ENCODE measurements around the gene SGK1.

The SGK1 gene

GRCh38 chr6:134245041-134245440 lies 72.9 kb downstream of the SGK1 start:
- no peaks in the 10 kb centered on the region for H3K27me3 ChIP-seq (ENCODE audit: insufficient read depth, low read length)
- no peak overlapping the region for H3K27ac ChIP-seq (ENCODE audit: low read depth, low read length)
- H2BK12ac ChIP-seq (ENCODE audit: low read length) = no peak overlapping the region
- H3K9ac ChIP-seq (ENCODE audit: low read length) = no peak overlapping the region
- no peaks in the 10 kb centered on the region for H3K79me2 ChIP-seq (ENCODE audit: control insufficient read depth, insufficient read depth, low read length, poor library complexity)
- no peak overlapping the region for H3K4me2 ChIP-seq (ENCODE audit: low read length)
- H3K9me3 ChIP-seq (ENCODE audit: insufficient read depth, low read depth, low read length) = no peaks in the 10 kb centered on the region
- H3K18ac ChIP-seq (ENCODE audit: low read length) = no peak overlapping the region
- H2AFZ ChIP-seq (ENCODE audit: insufficient read depth, low read length, poor library complexity) = no peak overlapping the region
- H4K12ac ChIP-seq (ENCODE audit: low read depth, low read length) = no peak overlapping the region
- no peak overlapping the region for H3K23ac ChIP-seq (ENCODE audit: low read length)
- no peak for DNase-seq
- no peak overlapping the region for H2BK5ac ChIP-seq (ENCODE audit: low read depth, low read length, poor library complexity)
- H3K4me1 ChIP-seq (ENCODE audit: control insufficient read depth in 1 of 2, insufficient read depth in 2 of 2, low read length in 2 of 2) = no peaks in the 10 kb centered on the region
- no peak overlapping the region for H2AK5ac ChIP-seq (ENCODE audit: low read length)
- H3K79me1 ChIP-seq (ENCODE audit: low read length) = no peaks in the 10 kb centered on the region
- no peak overlapping the region for H4K8ac ChIP-seq (ENCODE audit: low read depth, low read length)
- no peak overlapping the region for H3K4me3 ChIP-seq (ENCODE audit: low read depth, low read length)
- H3K4ac ChIP-seq (ENCODE audit: low read depth, low read length) = no peak overlapping the region
- no peak overlapping the region for H3K14ac ChIP-seq (ENCODE audit: low read length)
- no peak overlapping the region for H4K91ac ChIP-seq (ENCODE audit: low read depth, low read length)
- no peaks in the 10 kb centered on the region for H3K36me3 ChIP-seq (ENCODE audit: control insufficient read depth in 1 of 2, insufficient read depth in 2 of 2, low read length in 2 of 2)
- WGBS (ENCODE audit: extremely low coverage, insufficient coverage, insufficient read length) = no CpG with 5 or more reads among the region's 2 CpGs
- no peak overlapping the region for H2BK120ac ChIP-seq (ENCODE audit: insufficient read depth, low read length, poor library complexity)

GRCh38 chr6:134240665-134241431 lies 77.1 kb downstream of the SGK1 start:
- H4K12ac ChIP-seq (ENCODE audit: low read depth, low read length) = no peak overlapping the region
- H3K9ac ChIP-seq (ENCODE audit: low read length) = no peak overlapping the region
- no peaks in the 10 kb centered on the region for H3K4me1 ChIP-seq (ENCODE audit: control insufficient read depth in 1 of 2, insufficient read depth in 2 of 2, low read length in 2 of 2)
- H3K4me3 ChIP-seq (ENCODE audit: low read depth, low read length) = no peak overlapping the region
- H3K79me2 ChIP-seq (ENCODE audit: control insufficient read depth, insufficient read depth, low read length, poor library complexity) = no peaks in the 10 kb centered on the region
- H3K36me3 ChIP-seq (ENCODE audit: control insufficient read depth in 1 of 2, insufficient read depth in 2 of 2, low read length in 2 of 2) = no peaks in the 10 kb centered on the region
- WGBS (ENCODE audit: extremely low coverage, insufficient coverage, insufficient read length) = no CpG with 5 or more reads among the region's 9 CpGs
- H2BK5ac ChIP-seq (ENCODE audit: low read depth, low read length, poor library complexity) = no peak overlapping the region
- no peak overlapping the region for H3K4me2 ChIP-seq (ENCODE audit: low read length)
- no peak overlapping the region for H2BK120ac ChIP-seq (ENCODE audit: insufficient read depth, low read length, poor library complexity)
- no peak overlapping the region for H2AK5ac ChIP-seq (ENCODE audit: low read length)
- H3K4ac ChIP-seq (ENCODE audit: low read depth, low read length) = no peak overlapping the region
- H3K9me3 ChIP-seq (ENCODE audit: insufficient read depth, low read depth, low read length) = no peaks in the 10 kb centered on the region
- H3K18ac ChIP-seq (ENCODE audit: low read length) = no peak overlapping the region
- no peak overlapping the region for H3K27ac ChIP-seq (ENCODE audit: low read depth, low read length)
- H3K14ac ChIP-seq (ENCODE audit: low read length) = no peak overlapping the region
- H3K27me3 ChIP-seq (ENCODE audit: insufficient read depth, low read length) = no peaks in the 10 kb centered on the region
- H3K79me1 ChIP-seq (ENCODE audit: low read length) = no peaks in the 10 kb centered on the region
- no peak overlapping the region for H2BK12ac ChIP-seq (ENCODE audit: low read length)
- no peak overlapping the region for H3K23ac ChIP-seq (ENCODE audit: low read length)
- no peak overlapping the region for H4K91ac ChIP-seq (ENCODE audit: low read depth, low read length)
- no peak overlapping the region for H4K8ac ChIP-seq (ENCODE audit: low read depth, low read length)
- DNase-seq = peak in 1 of 2 donors; percentile 34
- H2AFZ ChIP-seq (ENCODE audit: insufficient read depth, low read length, poor library complexity) = no peak overlapping the region

GRCh38 chr6:134238960-134239795 lies 78.7 kb downstream of the SGK1 start:
- no peak overlapping the region for H3K4me2 ChIP-seq (ENCODE audit: low read length)
- H3K14ac ChIP-seq (ENCODE audit: low read length) = no peak overlapping the region
- H4K8ac ChIP-seq (ENCODE audit: low read depth, low read length) = no peak overlapping the region
- no peaks in the 10 kb centered on the region for H3K9me3 ChIP-seq (ENCODE audit: insufficient read depth, low read depth, low read length)
- H2AFZ ChIP-seq (ENCODE audit: insufficient read depth, low read length, poor library complexity) = no peak overlapping the region
- H3K4me3 ChIP-seq (ENCODE audit: low read depth, low read length) = no peak overlapping the region
- H3K79me2 ChIP-seq (ENCODE audit: control insufficient read depth, insufficient read depth, low read length, poor library complexity) = no peaks in the 10 kb centered on the region
- no peak overlapping the region for H4K91ac ChIP-seq (ENCODE audit: low read depth, low read length)
- no peak overlapping the region for H3K23ac ChIP-seq (ENCODE audit: low read length)
- no peaks in the 10 kb centered on the region for H3K27me3 ChIP-seq (ENCODE audit: insufficient read depth, low read length)
- no peak overlapping the region for H3K4ac ChIP-seq (ENCODE audit: low read depth, low read length)
- H2BK12ac ChIP-seq (ENCODE audit: low read length) = no peak overlapping the region
- no peaks in the 10 kb centered on the region for H3K79me1 ChIP-seq (ENCODE audit: low read length)
- no peak overlapping the region for H2BK120ac ChIP-seq (ENCODE audit: insufficient read depth, low read length, poor library complexity)
- H4K12ac ChIP-seq (ENCODE audit: low read depth, low read length) = no peak overlapping the region
- WGBS (ENCODE audit: extremely low coverage, insufficient coverage, insufficient read length) = no CpG with 5 or more reads among the region's 6 CpGs
- no peak overlapping the region for H3K27ac ChIP-seq (ENCODE audit: low read depth, low read length)
- H3K9ac ChIP-seq (ENCODE audit: low read length) = no peak overlapping the region
- no peak overlapping the region for H2AK5ac ChIP-seq (ENCODE audit: low read length)
- no peak overlapping the region for H3K18ac ChIP-seq (ENCODE audit: low read length)
- no peak for DNase-seq
- no peaks in the 10 kb centered on the region for H3K36me3 ChIP-seq (ENCODE audit: control insufficient read depth in 1 of 2, insufficient read depth in 2 of 2, low read length in 2 of 2)
- H2BK5ac ChIP-seq (ENCODE audit: low read depth, low read length, poor library complexity) = no peak overlapping the region
- no peaks in the 10 kb centered on the region for H3K4me1 ChIP-seq (ENCODE audit: control insufficient read depth in 1 of 2, insufficient read depth in 2 of 2, low read length in 2 of 2)

GRCh38 chr6:134238006-134238405 lies 79.9 kb downstream of the SGK1 start:
- Histone ChIP-seq H4K12ac (ENCODE audit: low read depth, low read length) (no peak overlapping the region), H2BK5ac (ENCODE audit: low read depth, low read length, poor library complexity) (no peak overlapping the region), H2AFZ (ENCODE audit: insufficient read depth, low read length, poor library complexity) (no peak overlapping the region), H3K36me3 (ENCODE audit: control insufficient read depth in 1 of 2, insufficient read depth in 2 of 2, low read length in 2 of 2) (no peaks in the 10 kb centered on the region), H3K4me3 (ENCODE audit: low read depth, low read length) (no peak overlapping the region), H3K4me1 (ENCODE audit: control insufficient read depth in 1 of 2, insufficient read depth in 2 of 2, low read length in 2 of 2) (no peaks in the 10 kb centered on the region), H2BK120ac (ENCODE audit: insufficient read depth, low read length, poor library complexity) (no peak overlapping the region), H3K14ac (ENCODE audit: low read length) (no peak overlapping the region), H3K79me2 (ENCODE audit: control insufficient read depth, insufficient read depth, low read length, poor library complexity) (no peaks in the 10 kb centered on the region), H3K27ac (ENCODE audit: low read depth, low read length) (no peak overlapping the region), H2AK5ac (ENCODE audit: low read length) (no peak overlapping the region), H3K27me3 (ENCODE audit: insufficient read depth, low read length) (no peaks in the 10 kb centered on the region), H4K8ac (ENCODE audit: low read depth, low read length) (no peak overlapping the region), H3K23ac (ENCODE audit: low read length) (no peak overlapping the region), H3K4me2 (ENCODE audit: low read length) (no peak overlapping the region), H2BK12ac (ENCODE audit: low read length) (no peak overlapping the region), H3K9ac (ENCODE audit: low read length) (no peak overlapping the region), H3K18ac (ENCODE audit: low read length) (no peak overlapping the region), H4K91ac (ENCODE audit: low read depth, low read length) (no peak overlapping the region), H3K9me3 (ENCODE audit: insufficient read depth, low read depth, low read length) (no peaks in the 10 kb centered on the region), H3K79me1 (ENCODE audit: low read length) (no peaks in the 10 kb centered on the region), H3K4ac (ENCODE audit: low read depth, low read length) (no peak overlapping the region)
- no peak for DNase-seq
- no CpG with 5 or more reads among the region's 2 CpGs for WGBS (ENCODE audit: extremely low coverage, insufficient coverage, insufficient read length)
